Bladder microvascular endothelial cell (primary cell): ENCODE measurements around the gene THYN1. TPM values are rescaled to one million over a fixed set of nuclear protein-coding genes. Genes with fewer than 3 reads are reported as not detected.

ENCODE experiments used
- total RNA-seq: library from RNA; depleted of rRNA; stranded (reverse); fragments of >200 nt; gene quantifications from 2 replicates; pipeline ENCODE4 v1.2.3, GENCODE V29; 2014

The THYN1 gene
- 49.2 and 49.7 TPM in 2 replicates for total RNA-seq

DNA sequence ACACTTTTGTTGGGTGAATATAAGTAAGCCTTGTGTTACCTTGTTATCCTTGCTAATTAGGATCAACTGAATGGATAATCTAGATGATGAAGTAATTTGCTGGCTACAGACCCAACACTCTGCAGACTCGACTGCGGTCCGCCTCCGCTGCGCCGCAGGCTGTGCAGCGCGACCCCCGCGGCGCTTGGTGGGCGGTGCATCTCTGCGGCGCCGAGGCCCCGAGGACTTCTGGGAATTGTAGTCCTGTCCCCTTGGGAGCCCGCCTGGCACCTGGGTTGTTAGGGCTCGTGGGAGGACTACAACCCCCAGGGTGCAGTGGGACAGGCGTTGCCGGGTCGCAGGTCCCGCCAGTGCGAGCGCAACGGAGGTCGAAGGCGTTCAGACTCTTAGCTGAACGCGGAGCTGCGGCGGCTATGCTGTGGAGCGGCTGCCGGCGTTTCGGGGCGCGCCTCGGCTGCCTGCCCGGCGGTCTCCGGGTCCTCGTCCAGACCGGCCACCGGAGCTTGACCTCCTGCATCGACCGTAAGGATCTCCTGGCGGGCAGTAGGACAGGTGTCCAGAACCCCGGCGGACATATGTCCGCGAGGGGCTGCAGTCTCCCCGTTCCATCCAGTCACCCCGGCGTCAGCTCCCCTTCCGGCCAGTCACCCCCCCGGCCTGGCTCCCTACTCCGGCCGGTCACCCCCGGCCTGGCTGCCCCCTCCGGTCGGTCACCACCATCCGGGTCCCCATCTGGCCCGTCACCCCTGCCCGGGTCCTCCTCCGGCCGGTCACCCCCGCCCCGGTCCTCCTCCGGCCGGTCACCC is at the start of gene THYN1, which contains the start of gene ACAD8:
THYN1 (minus strand) TSS at position 165 of the 806 bp plus-strand sequence. CDS start 470 bp downstream, outside the sequence.
ACAD8 (plus strand) TSS at position 381 of the 806 bp plus-strand sequence; CDS start at position 414, 33 bp downstream.

DNA sequence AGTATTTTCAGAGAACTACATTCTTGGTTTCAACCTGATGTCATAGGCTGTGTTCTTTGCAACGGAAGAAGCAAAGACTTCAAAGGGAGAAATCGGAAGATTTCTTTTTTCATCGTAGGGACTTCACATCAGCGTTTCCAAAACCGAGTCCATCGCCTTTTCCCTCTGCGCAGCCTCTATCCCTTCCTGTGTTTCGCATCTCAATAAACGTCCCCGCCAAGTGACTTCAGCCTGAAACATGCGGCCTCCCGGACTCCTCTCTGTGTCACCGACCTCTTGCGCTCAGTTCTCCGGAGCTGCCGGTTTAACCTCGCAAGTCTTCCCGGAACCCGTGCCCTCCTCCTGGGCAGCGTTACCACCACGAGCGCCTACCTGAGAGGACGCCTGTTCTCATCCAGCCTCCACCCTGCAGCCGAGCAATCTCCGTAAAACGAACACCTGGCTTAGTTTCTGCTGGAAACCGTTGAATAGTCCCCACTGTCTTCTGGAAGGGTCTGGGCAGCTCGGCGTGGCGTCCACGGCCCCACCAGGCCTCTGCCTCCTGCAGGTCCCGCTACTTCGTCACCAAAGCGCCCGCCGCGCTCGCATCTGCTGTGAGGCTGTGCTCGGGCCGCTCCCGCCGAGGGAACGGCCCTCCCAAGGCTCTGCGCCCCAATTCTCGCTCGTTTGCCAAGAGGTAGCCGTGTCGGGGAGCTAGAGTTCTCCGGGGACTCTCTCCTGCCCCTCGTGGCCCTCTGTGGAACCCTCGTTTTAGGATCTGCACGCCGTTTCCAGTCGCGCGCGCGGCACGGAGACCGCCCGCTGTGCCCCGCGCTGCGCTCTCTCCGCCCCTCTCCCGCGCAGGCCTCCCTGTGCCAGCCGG is 22.6 kb upstream of the THYN1 start, which contains the start of gene GLB1L3:
GLB1L3 (plus strand) TSS at position 846 of the 862 bp plus-strand sequence. CDS start 362 bp downstream, outside the sequence.

DNA sequence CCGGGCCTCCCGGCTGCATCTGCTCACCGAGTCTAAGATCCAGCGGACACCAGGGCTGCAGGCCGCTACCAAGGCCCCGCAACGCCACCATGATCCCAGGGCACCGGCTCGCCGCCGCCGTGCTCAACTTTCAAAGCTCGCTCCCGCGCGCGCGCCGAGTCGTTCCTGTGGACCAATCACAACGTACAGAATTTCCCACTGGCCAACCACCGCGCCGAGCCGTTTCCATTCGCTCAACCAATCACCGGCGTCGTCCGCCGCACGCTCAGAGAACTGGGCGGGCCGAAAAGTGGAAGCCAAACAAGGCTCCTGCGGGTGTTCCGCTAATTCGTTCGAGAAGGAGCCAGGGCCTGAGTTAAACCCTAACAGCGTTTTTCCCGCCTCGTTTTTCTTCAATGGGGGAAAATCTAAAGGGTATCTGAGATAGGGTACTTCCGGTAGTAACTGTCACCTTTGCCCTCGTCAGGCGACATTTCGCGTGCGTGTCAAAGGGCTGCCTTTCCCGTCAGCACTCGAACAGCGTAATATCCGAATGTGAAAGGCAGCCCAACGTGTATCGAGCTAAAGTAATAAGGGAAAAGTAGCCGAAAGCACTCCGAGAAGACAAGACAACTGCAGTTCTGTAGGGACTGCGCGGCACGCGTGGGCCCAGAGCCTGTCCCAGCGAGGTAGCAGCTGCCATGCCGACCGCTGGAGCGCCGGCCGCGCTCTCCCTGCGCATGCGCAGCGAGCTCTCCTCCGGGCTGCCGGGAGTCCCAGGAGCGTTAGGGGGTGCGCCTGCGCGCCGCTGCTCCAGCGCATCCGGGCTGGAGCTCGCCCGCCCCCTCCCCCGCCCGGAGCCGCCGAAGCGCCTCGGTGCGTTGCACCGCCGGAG is 29.1 kb downstream of the THYN1 start, which contains the start of the genes NCAPD3 and VPS26B:
NCAPD3 (minus strand) TSS at position 132 of the 874 bp plus-strand sequence; CDS start at position 91, 41 bp downstream.
VPS26B (plus strand) TSS at position 836 of the 874 bp plus-strand sequence. CDS start 452 bp downstream, outside the sequence.

Other genes with a start within 250 kb of the THYN1 start
- 39.6 and 62.3 TPM in 2 replicates for gene JAM3, start 184.3 kb downstream of the THYN1 start, total RNA-seq
- 15.2 and 27.7 TPM in 2 replicates for gene NCAPD3, start 29.4 kb downstream of the THYN1 start, total RNA-seq
- 19.1 and 41.9 TPM in 2 replicates for gene VPS26B, start 28.7 kb downstream of the THYN1 start, total RNA-seq
- gene ACAD8, start 216 bp upstream of the THYN1 start, total RNA-seq, result 19.4 and 23.9 TPM in 2 replicates
- gene GLB1L3, start 23.0 kb upstream of the THYN1 start, total RNA-seq, result not detected in 2 replicates
- 0.16 and 0.25 TPM in 2 replicates for gene GLB1L2, start 78.6 kb upstream of the THYN1 start, total RNA-seq
- not detected in 2 replicates for gene B3GAT1, start 158.9 kb upstream of the THYN1 start, total RNA-seq